Adrenal gland (tissue), 5 donors: Measurements from ENCODE around the gene HAX1.

Experiments used
- CTCF ChIP-seq, 6 experiments: fragments of 450-650 bp in 4 of 6; fragments of 200-600 bp in 2 of 6; sonication (generic) in 1 of 6; IDR thresholded peaks; 1 replicate in 5 of 6; 2 replicates in 1 of 6; pipeline versions ENCODE4 v1.5.1 to v1.8.0; 2016 to 2021; ENCODE audit warnings: antibody characterized with exemption in 6 of 6, mild to moderate bottlenecking in 2 of 6, moderate library complexity in 1 of 6
- POLR2A ChIP-seq, 2 donors: fragments of 450-650 bp; IDR thresholded peaks; one replicate each; pipeline ENCODE4 v1.6.1; 2017; ENCODE audit warnings: antibody characterized with exemption in 2 of 2, mild to moderate bottlenecking in 2 of 2, moderate library complexity in 1 of 2
- donor health status: DM: no; HTN: no; CAD: no.

GRCh38 chr1:154272217-154272998 lies at the start of gene HAX1:
- TF ChIP-seq CTCF (IDR thresholded peaks at IDR 0.05) (peak; percentile 50 to 93 (median 86)), POLR2A (IDR thresholded peaks at IDR 0.05) (peak in 1 of 2 donors; percentile 62)
